A549 (cell line): Measurements from ENCODE around the gene RTBDN. TPM values are rescaled to one million over a fixed set of nuclear protein-coding genes. Genes with fewer than 3 reads are reported as not detected.

ENCODE experiments used
- ATAC-seq, 2 experiments: fragments of 200-7000 bp in 1 of 2; fragments of >200 bp in 1 of 2; cut with Nextera tagmentation in 1 of 2; cut with Tn5 transposase in 1 of 2; 3 replicates each; pipeline versions ENCODE4 v1.8.0 to v1.9.1; 2018 to 2020; ENCODE audit warnings: mild to moderate bottlenecking in 1 of 2, moderate library complexity in 1 of 2
- CTCF ChIA-PET: fragments of 300-600 bp; sonication (Branson Sonifier 250); formaldehyde crosslinking; extraction: SDS; loops from one replicate; lab custom pipeline; 2021; ENCODE audit warnings: antibody characterized with exemption, inconsistent platforms; lab: Yijun Ruan, JAX
- POLR2A ChIA-PET: fragments of 350-600 bp; formaldehyde crosslinking; extraction: SDS; loops from one replicate; lab custom pipeline; 2021; ENCODE audit warnings: antibody characterized with exemption, inconsistent platforms; lab: Yijun Ruan, JAX
- DNase-seq, 2 experiments: peaks; one replicate each; pipeline versions ENCODE4 v3.0.0 to v3.0.0-alpha.2; 2011 to 2016; ENCODE audit warnings: low read depth in 1 of 2, low spot score in 1 of 2
- FAIRE-seq: peaks from 2 replicates; lab custom pipeline; 2011; peaks lifted over from hg19 to GRCh38; lab: Jason Lieb, UNC
- H3K27ac ChIP-seq, 2 experiments: fragments of >200 bp; sonication (Bioruptor Twin); formaldehyde crosslinking; 3 replicates each; pipeline ENCODE4 v1.5.1; 2016 to 2017
- H3K4me1 ChIP-seq: fragments of >200 bp; sonication (Bioruptor Twin); formaldehyde crosslinking; 3 replicates; pipeline ENCODE4 v1.6.1; 2016
- H3K4me2 ChIP-seq: fragments of >200 bp; sonication (Bioruptor Twin); formaldehyde crosslinking; 3 replicates; pipeline ENCODE4 v1.6.1; 2016
- H3K4me3 ChIP-seq: fragments of >200 bp; sonication (Bioruptor Twin); formaldehyde crosslinking; 3 replicates; pipeline ENCODE4 v1.5.1; 2016
- H3K9me3 ChIP-seq: fragments of >200 bp; sonication (Bioruptor Twin); formaldehyde crosslinking; 3 replicates; pipeline ENCODE4 v1.6.1; 2016
- BHLHE40 ChIP-seq: IDR thresholded peaks from 2 replicates; pipeline ENCODE4 v1.6.1; 2012; ENCODE audit warnings: low read depth, low read length, inconsistent platforms
- CBX8 ChIP-seq: fragments of 200-600 bp; sonication (generic); IDR thresholded peaks from 2 replicates; pipeline ENCODE4 v1.6.1; 2016
- CHD2 ChIP-seq: fragments of 150-350 bp; IDR thresholded peaks from 2 replicates; pipeline ENCODE4 v1.6.1; 2014; ENCODE audit warnings: low read length; ENCODE audit not compliant: partially characterized antibody
- EHF ChIP-seq: fragments of 250-450 bp; sonication (Bioruptor Pico); IDR thresholded peaks from 2 replicates; pipeline ENCODE4 v1.5.0; 2020; ENCODE audit warnings: mild to moderate bottlenecking
- ELK1 ChIP-seq: fragments of 150-350 bp; IDR thresholded peaks from 2 replicates; pipeline ENCODE4 v1.6.1; 2014; ENCODE audit warnings: low read depth, mild to moderate bottlenecking, low read length
- EP300 ChIP-seq, 2 experiments: fragments of >200 bp; sonication (Bioruptor Twin); formaldehyde crosslinking; IDR thresholded peaks; 2 replicates in 1 of 2; 3 replicates in 1 of 2; pipeline ENCODE4 v1.6.1; 2016 to 2017
- FOSL2 ChIP-seq, 2 experiments: fragments of 450-650 bp in 1 of 2; fragments of >200 bp in 1 of 2; sonication (Bioruptor Twin) in 1 of 2; formaldehyde crosslinking; IDR thresholded peaks; 2 replicates each; pipeline versions ENCODE4 v1.5.0 to v1.6.1; 2016 to 2020; ENCODE audit warnings: mild to moderate bottlenecking in 1 of 2, moderate library complexity in 1 of 2
- FOXS1 ChIP-seq: fragments of 250-450 bp; sonication (Bioruptor Pico); IDR thresholded peaks from 2 replicates; pipeline ENCODE4 v1.5.0; 2020; ENCODE audit warnings: mild to moderate bottlenecking, moderate library complexity
- HDAC2 ChIP-seq: fragments of 200-600 bp; sonication (generic); IDR thresholded peaks from 2 replicates; pipeline ENCODE4 v1.6.1; 2016
- HES2 ChIP-seq: fragments of >200 bp; sonication (Bioruptor Twin); formaldehyde crosslinking; IDR thresholded peaks from 2 replicates; pipeline ENCODE4 v1.6.1; 2016
- HEYL ChIP-seq: fragments of 250-450 bp; sonication (Bioruptor Pico); IDR thresholded peaks from 2 replicates; pipeline ENCODE4 v1.8.0; 2021; ENCODE audit warnings: mild to moderate bottlenecking, moderate library complexity
- HOXB5 ChIP-seq: fragments of 250-450 bp; sonication (Bioruptor Pico); IDR thresholded peaks from 2 replicates; pipeline ENCODE4 v1.5.0; 2020; ENCODE audit warnings: mild to moderate bottlenecking, moderate library complexity
- JUNB ChIP-seq: fragments of >200 bp; sonication (Bioruptor Twin); formaldehyde crosslinking; IDR thresholded peaks from 2 replicates; pipeline ENCODE4 v1.6.1; 2016
- KDM1A ChIP-seq: fragments of 200-600 bp; sonication (generic); IDR thresholded peaks from 2 replicates; pipeline ENCODE4 v1.6.1; 2016; ENCODE audit warnings: low read depth, mild to moderate bottlenecking
- MAFK ChIP-seq: fragments of 450-650 bp; IDR thresholded peaks from 2 replicates; pipeline ENCODE4 v1.6.1; 2014; ENCODE audit not compliant: partially characterized antibody
- MYC ChIP-seq: IDR thresholded peaks from 2 replicates; pipeline ENCODE4 v1.6.1; 2012; ENCODE audit warnings: mild to moderate bottlenecking, inconsistent platforms, low read length, improper control_type of control experiment, borderline replicate concordance
- NFE2L2 ChIP-seq: fragments of 150-350 bp; conservative IDR thresholded peaks from 2 replicates; pipeline ENCODE4 v1.6.1; 2014; ENCODE audit warnings: low read length
- NPAS2 ChIP-seq: fragments of 250-450 bp; sonication (Bioruptor Pico); IDR thresholded peaks from 2 replicates; pipeline ENCODE4 v1.8.0; 2022; ENCODE audit warnings: mild to moderate bottlenecking, moderate library complexity, borderline replicate concordance
- NR3C1 ChIP-seq: fragments of >200 bp; sonication (Bioruptor Twin); formaldehyde crosslinking; IDR thresholded peaks from 3 replicates; pipeline ENCODE4 v1.6.1; 2017
- PHF8 ChIP-seq: fragments of 200-600 bp; sonication (generic); IDR thresholded peaks from 2 replicates; pipeline ENCODE4 v1.6.1; 2016; ENCODE audit warnings: low read depth, mild to moderate bottlenecking, antibody characterized with exemption, moderate library complexity, borderline replicate concordance
- POLR2A ChIP-seq: IDR thresholded peaks from 2 replicates; pipeline ENCODE4 v1.6.1; 2012; ENCODE audit warnings: mild to moderate bottlenecking, low read length
- POLR2AphosphoS2 ChIP-seq: conservative IDR thresholded peaks from 2 replicates; pipeline ENCODE4 v1.6.1; 2012; ENCODE audit warnings: low read length, improper control_type of control experiment, inconsistent platforms
- RCOR1 ChIP-seq: fragments of 150-350 bp; IDR thresholded peaks from 2 replicates; pipeline ENCODE4 v1.6.1; 2014; ENCODE audit warnings: antibody characterized with exemption, low read length, low read depth
- REST ChIP-seq: fragments of 200-600 bp; sonication (generic); IDR thresholded peaks from 2 replicates; pipeline ENCODE4 v1.6.1; 2016; ENCODE audit warnings: antibody characterized with exemption, mild to moderate bottlenecking, moderate library complexity
- RFX5 ChIP-seq: fragments of 450-650 bp; IDR thresholded peaks from 2 replicates; pipeline ENCODE4 v1.7.1; 2014; ENCODE audit warnings: antibody characterized with exemption, mild to moderate bottlenecking, moderate library complexity
- TFCP2L1 ChIP-seq: fragments of 250-450 bp; sonication (Bioruptor Pico); IDR thresholded peaks from 2 replicates; pipeline ENCODE4 v1.5.0; 2021; ENCODE audit warnings: mild to moderate bottlenecking
- ZFP36 ChIP-seq: fragments of 450-650 bp; IDR thresholded peaks from 2 replicates; pipeline ENCODE4 v1.6.1; 2014; ENCODE audit warnings: borderline replicate concordance; ENCODE audit not compliant: partially characterized antibody
- ZSCAN20 ChIP-seq: fragments of 250-450 bp; sonication (Bioruptor Pico); IDR thresholded peaks from 2 replicates; pipeline ENCODE4 v1.8.0; 2022; ENCODE audit warnings: mild to moderate bottlenecking, moderate library complexity
- WGBS: methylation state at CpG from one replicate; pipeline ENCODE4 v1.1.6; 2017; ENCODE audit errors: missing lambda C conversion rate; 5-methylcytosine and 5-hydroxymethylcytosine counted together
- polyA plus RNA-seq, 4 experiments: library from polyadenylated mRNA; depleted of rRNA in 3 of 4; stranded (reverse); fragments of >200 nt; fragmentation: RNase III in 1 of 4; extraction: RNeasy Plus Mini Kit Qiagen cat#74134 plus additional on column Dnase treatment in 1 of 4; gene quantifications; 2 replicates in 3 of 4; 3 replicates in 1 of 4; pipeline ENCODE4 v1.2.3, GENCODE V29; 2011 to 2017
- TF ChIP-seq, protein P1 (sequence below): fragments of 250-450 bp; sonication (Bioruptor Pico); IDR thresholded peaks from 2 replicates; pipeline ENCODE4 v1.5.0; 2021; ENCODE audit warnings: mild to moderate bottlenecking, moderate library complexity, borderline replicate concordance

RTBDN gene
- polyA plus RNA-seq, 2 of the 4 experiments (the other 2 are of a cell fraction) = 0.09 to 0.25 TPM

- FAIRE-seq = no peak
- no peak for ATAC-seq
- 0 out of 3 replicates have a peak, but pooled peaks cover 7% of the 10 kb centered on the region for H3K4me1 ChIP-seq
- WGBS = 83% methylated on average over 3 of the region's 11 CpGs
- no peak overlapping the region for H3K4me2 ChIP-seq
- CTCF ChIA-PET = no interaction called here
- H3K4me3 ChIP-seq = no peak overlapping the region
- TF ChIP-seq TFCP2L1 (no peak), EP300 (IDR thresholded peaks at IDR 0.05) (no peak), ZFP36 (no peak), RFX5 (no peak), ZSCAN20 (CRISPR knock-in tag) (no peak), EHF (CRISPR knock-in tag) (no peak), MYC (no peak), HEYL (no peak), POLR2AphosphoS2 (no peak), PHF8 (no peak), BHLHE40 (no peak), HDAC2 (no peak)
- POLR2A ChIA-PET = no interaction called here
- no peak overlapping the region for H3K27ac ChIP-seq
- DNase-seq = no peak
- no peaks in the 10 kb centered on the region for H3K9me3 ChIP-seq
Measured at GRCh38 chr19:12843328-12843727, 8.9 kb upstream of the RTBDN start.

DNA sequence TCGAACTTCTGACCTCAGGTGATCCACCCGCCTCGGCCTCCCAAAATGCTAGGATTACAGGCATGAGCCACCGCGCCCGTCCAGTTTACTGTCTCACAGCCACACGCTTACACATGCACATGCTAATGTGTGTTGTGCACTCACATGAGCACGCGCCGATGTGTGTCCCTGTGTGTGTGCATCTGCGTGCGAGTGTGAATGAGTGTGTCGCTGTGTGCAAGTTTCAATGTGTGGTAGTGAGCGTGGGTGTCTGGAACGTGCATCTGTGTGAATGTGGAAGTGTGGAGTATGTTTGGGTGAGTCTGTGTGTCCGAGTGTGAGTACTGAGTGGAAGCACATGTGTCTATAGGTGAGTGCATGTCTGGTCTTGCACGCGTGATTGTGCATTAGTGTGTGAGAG lies 8.1 kb upstream of the RTBDN start:
- FAIRE-seq (no peak), DNase-seq (no peak), ATAC-seq (no peak)
- Histone ChIP-seq H3K4me2 (no peak overlapping the region), H3K27ac (no peak overlapping the region), H3K9me3 (no peaks in the 10 kb centered on the region), H3K4me3 (no peak overlapping the region), H3K4me1 (peaks cover 7% of the 10 kb centered on the region; the same call in 1 of the 3 replicates)
- POLR2A ChIA-PET = no interaction called here
- TF ChIP-seq HOXB5 (CRISPR knock-in tag) = no peak
- no peak for TF ChIP-seq FOSL2 (IDR thresholded peaks at IDR 0.05)
- no peak for TF ChIP-seq FOSL2 (CRISPR knock-in tag; IDR thresholded peaks at IDR 0.05)
- TF ChIP-seq NR3C1 = no peak
- TF ChIP-seq KDM1A = no peak
- TF ChIP-seq NFE2L2 = no peak
- CTCF ChIA-PET = no interaction called here
- 94% methylated on average over 18 of the region's 18 CpGs for WGBS

GRCh38 chr19:12841094-12841493 lies 6.7 kb upstream of the RTBDN start:
- Histone ChIP-seq H3K9me3 (no peaks in the 10 kb centered on the region), H3K4me2 (no peak overlapping the region), H3K4me1 (peaks cover 3% of the 10 kb centered on the region; the same call in 1 of the 3 replicates), H3K4me3 (no peak overlapping the region), H3K27ac (no peak overlapping the region)
- ChIA-PET CTCF (no interaction called here), POLR2A (no interaction called here)
- no peak for TF ChIP-seq HES2
- no peak for TF ChIP-seq FOXS1 (CRISPR knock-in tag)
- TF ChIP-seq RCOR1 = no peak
- TF ChIP-seq REST = no peak
- TF ChIP-seq, protein P1, sequence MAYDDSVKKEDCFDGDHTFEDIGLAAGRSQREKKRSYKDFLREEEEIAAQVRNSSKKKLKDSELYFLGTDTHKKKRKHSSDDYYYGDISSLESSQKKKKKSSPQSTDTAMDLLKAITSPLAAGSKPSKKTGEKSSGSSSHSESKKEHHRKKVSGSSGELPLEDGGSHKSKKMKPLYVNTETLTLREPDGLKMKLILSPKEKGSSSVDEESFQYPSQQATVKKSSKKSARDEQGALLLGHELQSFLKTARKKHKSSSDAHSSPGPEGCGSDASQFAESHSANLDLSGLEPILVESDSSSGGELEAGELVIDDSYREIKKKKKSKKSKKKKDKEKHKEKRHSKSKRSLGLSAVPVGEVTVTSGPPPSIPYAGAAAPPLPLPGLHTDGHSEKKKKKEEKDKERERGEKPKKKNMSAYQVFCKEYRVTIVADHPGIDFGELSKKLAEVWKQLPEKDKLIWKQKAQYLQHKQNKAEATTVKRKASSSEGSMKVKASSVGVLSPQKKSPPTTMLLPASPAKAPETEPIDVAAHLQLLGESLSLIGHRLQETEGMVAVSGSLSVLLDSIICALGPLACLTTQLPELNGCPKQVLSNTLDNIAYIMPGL (CRISPR knock-in tag) = no peak
- TF ChIP-seq POLR2A = no peak
- TF ChIP-seq MAFK = no peak
- no peak for TF ChIP-seq CHD2
- TF ChIP-seq NPAS2 (CRISPR knock-in tag) = no peak
- no peak for TF ChIP-seq JUNB
- TF ChIP-seq ELK1 = no peak
- no peak for TF ChIP-seq ZSCAN20 (CRISPR knock-in tag)
- TF ChIP-seq RFX5 = no peak
- no peak for TF ChIP-seq CBX8
- FAIRE-seq = no peak
- WGBS = 88% methylated on average over 20 of the region's 29 CpGs
- no peak for DNase-seq
- no peak for ATAC-seq
